ENCODE results near the gene HK2.

Gene HK2

DNA sequence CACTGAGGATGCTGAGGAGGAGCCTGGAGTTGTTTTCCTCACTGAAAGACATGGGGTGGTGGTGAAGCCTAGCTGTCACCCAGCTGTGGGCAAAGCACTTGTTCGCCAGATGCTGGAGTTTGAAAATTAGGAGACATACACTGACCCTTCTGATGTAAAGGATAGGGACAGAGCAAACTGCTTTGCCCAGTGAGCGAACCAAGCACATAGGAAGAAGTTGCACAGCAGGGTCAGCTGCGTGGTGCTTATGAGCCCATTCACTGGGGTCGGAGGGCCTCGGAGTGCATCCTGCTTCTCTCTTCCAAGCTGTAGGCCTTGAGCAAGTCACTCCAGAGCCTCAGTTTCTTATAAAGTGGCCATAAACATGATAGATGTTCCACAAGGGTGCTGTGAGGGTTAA is 50.9 kb downstream of the HK2 start:
- intact Hi-C loops (cut with DNase I; ENCODE audit: low total_unique reads) = no loop called here
- peaks cover 49 to 99% (median 58%) of the 10 kb centered on the region in 3 donors for H3K36me3 ChIP-seq
- TF ChIP-seq, protein P1, sequence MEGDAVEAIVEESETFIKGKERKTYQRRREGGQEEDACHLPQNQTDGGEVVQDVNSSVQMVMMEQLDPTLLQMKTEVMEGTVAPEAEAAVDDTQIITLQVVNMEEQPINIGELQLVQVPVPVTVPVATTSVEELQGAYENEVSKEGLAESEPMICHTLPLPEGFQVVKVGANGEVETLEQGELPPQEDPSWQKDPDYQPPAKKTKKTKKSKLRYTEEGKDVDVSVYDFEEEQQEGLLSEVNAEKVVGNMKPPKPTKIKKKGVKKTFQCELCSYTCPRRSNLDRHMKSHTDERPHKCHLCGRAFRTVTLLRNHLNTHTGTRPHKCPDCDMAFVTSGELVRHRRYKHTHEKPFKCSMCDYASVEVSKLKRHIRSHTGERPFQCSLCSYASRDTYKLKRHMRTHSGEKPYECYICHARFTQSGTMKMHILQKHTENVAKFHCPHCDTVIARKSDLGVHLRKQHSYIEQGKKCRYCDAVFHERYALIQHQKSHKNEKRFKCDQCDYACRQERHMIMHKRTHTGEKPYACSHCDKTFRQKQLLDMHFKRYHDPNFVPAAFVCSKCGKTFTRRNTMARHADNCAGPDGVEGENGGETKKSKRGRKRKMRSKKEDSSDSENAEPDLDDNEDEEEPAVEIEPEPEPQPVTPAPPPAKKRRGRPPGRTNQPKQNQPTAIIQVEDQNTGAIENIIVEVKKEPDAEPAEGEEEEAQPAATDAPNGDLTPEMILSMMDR (IDR thresholded peaks at IDR 0.05) = no peak
- H3K4me3 ChIP-seq = no peak overlapping the region
- no peaks in the 10 kb centered on the region for H3K27me3 ChIP-seq
- DNase-seq = no peak
- no peak overlapping the region for H3K27ac ChIP-seq
- H3K9me3 ChIP-seq = no peaks in the 10 kb centered on the region
- H3K4me1 ChIP-seq = no peaks in the 10 kb centered on the region

DNA sequence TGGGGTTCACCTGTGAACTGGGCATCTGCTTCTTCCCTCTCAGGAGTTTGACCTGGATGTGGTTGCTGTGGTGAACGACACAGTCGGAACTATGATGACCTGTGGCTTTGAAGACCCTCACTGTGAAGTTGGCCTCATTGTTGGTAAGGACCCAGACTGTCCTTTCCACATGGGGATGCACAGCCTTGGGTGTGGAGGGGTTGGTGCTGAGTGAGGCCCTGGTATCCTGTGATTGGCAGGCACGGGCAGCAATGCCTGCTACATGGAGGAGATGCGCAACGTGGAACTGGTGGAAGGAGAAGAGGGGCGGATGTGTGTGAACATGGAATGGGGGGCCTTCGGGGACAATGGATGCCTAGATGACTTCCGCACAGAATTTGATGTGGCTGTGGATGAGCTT is 52.3 kb downstream of the HK2 start:
- intact Hi-C loops (cut with DNase I; ENCODE audit: low total_unique reads) = no loop called here
- no peaks in the 10 kb centered on the region for H3K4me1 ChIP-seq
- no peak overlapping the region for H3K4me3 ChIP-seq
- TF ChIP-seq, protein P1 (IDR thresholded peaks at IDR 0.05) = no peak
- peaks cover 42 to 99% (median 63%) of the 10 kb centered on the region in 3 donors for H3K36me3 ChIP-seq
- H3K9me3 ChIP-seq = no peaks in the 10 kb centered on the region
- H3K27me3 ChIP-seq = no peaks in the 10 kb centered on the region
- DNase-seq = no peak
- H3K27ac ChIP-seq = no peak overlapping the region

DNA sequence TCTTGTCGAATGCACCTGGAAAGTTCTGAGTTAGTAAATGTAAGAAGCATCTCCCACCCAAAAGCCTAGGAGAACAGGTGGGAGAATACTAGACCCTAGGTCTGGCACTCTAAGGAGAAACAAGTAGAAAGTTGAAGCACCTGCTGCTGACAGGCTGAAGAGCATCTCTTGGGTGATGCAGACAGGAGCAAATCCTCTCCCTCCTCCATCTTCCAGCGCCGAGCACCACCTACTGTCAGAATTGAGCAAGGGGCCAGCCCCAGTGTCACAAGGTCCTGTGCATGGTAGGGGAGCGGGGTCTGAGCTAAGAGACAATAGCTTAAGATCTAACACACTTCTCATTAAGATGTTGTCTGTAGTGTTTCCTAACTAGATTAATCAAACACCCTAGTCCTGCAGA is 52.9 kb downstream of the HK2 start:
- Histone ChIP-seq H3K4me3 (no peak overlapping the region), H3K27me3 (no peaks in the 10 kb centered on the region), H3K4me1 (no peaks in the 10 kb centered on the region), H3K27ac (no peak overlapping the region), H3K9me3 (no peaks in the 10 kb centered on the region), H3K36me3 (peaks cover 37 to 96% (median 58%) of the 10 kb centered on the region in 3 donors)
- intact Hi-C loops (cut with DNase I; ENCODE audit: low total_unique reads) = no loop called here
- TF ChIP-seq, protein P1 (IDR thresholded peaks at IDR 0.05) = no peak
- no peak for DNase-seq

DNA sequence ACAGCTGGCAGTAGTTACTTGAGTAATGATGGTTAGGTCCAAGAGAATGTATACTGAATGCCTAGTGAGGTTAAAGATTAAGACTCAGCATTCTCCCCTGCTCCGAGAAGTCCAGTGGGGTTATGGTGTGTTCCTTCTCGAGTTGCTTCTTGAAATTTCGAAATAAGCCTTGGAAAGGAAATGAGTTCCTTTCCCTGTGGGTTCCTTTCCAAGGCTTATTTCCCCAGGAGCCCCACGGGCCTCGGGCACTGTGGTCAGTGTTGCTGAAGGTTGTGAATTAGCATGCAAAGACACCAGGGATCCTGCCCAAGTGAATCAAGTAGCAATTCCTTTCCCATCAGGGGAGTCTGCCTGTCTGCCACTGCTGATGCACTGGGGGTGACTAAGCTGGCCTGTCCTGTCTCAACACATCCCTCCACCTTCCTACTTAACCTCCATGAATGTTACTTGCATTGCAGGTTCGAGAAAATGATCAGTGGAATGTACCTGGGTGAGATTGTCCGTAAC is 53.6 kb downstream of the HK2 start:
- intact Hi-C loops (cut with DNase I; ENCODE audit: low total_unique reads) = no loop called here
- TF ChIP-seq, protein P1 (IDR thresholded peaks at IDR 0.05) = no peak

DNA sequence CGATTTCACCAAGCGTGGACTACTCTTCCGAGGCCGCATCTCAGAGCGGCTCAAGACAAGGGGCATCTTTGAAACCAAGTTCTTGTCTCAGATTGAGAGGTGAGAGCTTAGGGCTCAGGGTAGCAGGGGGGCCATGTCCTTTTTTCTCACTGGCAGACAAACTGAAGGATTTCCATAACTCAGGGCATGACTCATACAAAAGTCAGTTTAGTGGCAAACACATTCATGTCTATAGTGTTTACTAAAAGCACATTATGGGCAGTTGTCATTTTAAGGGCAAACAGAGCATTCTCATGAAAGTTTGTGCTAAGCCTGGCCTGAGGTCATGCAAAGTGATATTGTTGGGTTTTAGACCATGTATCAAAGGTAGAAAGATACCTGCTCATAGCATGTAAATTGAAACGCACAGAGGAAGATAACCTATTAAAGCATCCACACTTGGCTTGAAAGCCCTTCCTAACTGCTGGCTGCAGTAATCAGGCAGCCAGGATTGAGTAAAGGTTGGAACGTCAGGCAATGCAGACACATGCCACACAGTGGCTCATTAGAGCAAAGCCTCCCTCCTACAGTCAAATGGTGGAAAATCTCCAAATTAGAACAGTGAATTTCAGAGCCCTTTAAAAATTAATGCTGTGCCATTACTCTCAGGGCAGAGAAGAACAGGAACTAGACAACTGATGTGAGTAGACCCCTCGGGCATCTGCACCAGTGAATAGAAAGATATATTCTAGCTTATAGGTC is 54.2 kb downstream of the HK2 start:
- TF ChIP-seq, protein P1 (IDR thresholded peaks at IDR 0.05) = no peak
- no peak for DNase-seq
- Histone ChIP-seq H3K4me3 (no peak overlapping the region), H3K4me1 (peaks cover 0 to 9% (median 0%) of the 10 kb centered on the region in 4 donors), H3K27me3 (no peaks in the 10 kb centered on the region), H3K27ac (no peak overlapping the region), H3K36me3 (peaks cover 29 to 83% (median 53%) of the 10 kb centered on the region in 3 donors), H3K9me3 (no peaks in the 10 kb centered on the region)
- intact Hi-C loops (cut with DNase I; ENCODE audit: low total_unique reads) = no loop called here

More for the DNA sequence above, 53.6 kb downstream of the HK2 start:
- peaks cover 30 to 89% (median 53%) of the 10 kb centered on the region in 3 donors for H3K36me3 ChIP-seq
- no peak for DNase-seq
- no peaks in the 10 kb centered on the region for H3K9me3 ChIP-seq
- no peak overlapping the region for H3K27ac ChIP-seq
- peaks cover 0 to 4% (median 0%) of the 10 kb centered on the region in 4 donors for H3K4me1 ChIP-seq
- no peaks in the 10 kb centered on the region for H3K27me3 ChIP-seq
- no peak overlapping the region for H3K4me3 ChIP-seq

Measured in tibial artery (tissue), 4 donors.